ENCODE results near the gene PSAPL1.

DNA sequence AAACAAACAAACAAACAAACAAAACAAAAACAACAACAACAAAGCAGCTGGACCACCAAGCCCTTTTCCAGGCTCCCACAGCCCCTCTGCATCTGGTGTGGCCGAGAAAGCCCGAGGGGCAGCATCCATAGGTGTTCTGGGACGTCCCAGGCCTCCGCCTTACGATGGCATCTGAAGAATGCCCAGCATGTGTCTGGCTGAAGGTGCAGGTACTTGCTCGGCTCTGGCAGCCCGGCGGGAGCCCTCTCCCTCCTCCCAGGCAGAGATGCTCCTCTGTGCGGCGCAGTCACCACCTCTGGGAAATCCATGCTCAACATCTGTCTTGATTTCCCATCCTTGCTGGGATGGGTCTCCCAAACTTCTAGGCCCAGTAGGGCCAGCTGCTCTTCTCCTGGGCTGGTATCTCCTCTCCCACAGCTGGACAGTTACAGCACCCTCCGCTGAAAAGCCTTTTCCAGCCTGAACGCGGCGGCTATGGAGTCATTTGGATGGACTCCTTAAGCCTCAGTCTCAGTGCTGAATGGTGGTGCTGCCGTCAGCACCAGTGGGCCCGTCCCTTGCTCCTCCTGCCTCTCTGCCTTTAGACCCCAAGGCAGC is 4.3 kb downstream of the PSAPL1 start:
- TF ChIP-seq POLR2A (IDR thresholded peaks at IDR 0.05) (no peak), POLR2AphosphoS5 (IDR thresholded peaks at IDR 0.05) (no peak)
